Activated CD4-positive, CD25-positive, alpha-beta regulatory T cell treated with anti-CD3 and anti-CD28 coated beads, Interleukin-2, amount 50 U/mL, for 16 hours (primary cell): Measurements from ENCODE around the gene SAMD4A.

Source experiments
- DNase-seq: peaks from one replicate; pipeline ENCODE4 v3.0.0-alpha.2; 2020; ENCODE audit warnings: low read depth, low spot score

SAMD4A gene

GRCh38 chr14:54683882-54684794 is 117.2 kb downstream of the SAMD4A start:
- DNase-seq, result no peak

GRCh38 chr14:54685286-54685845 is 118.4 kb downstream of the SAMD4A start:
- DNase-seq, result no peak

- no peak for DNase-seq
Measured at GRCh38 chr14:54686219-54686870, 119.4 kb downstream of the SAMD4A start.

GRCh38 chr14:54686871-54687749 is 120.2 kb downstream of the SAMD4A start:
- DNase-seq, result no peak

GRCh38 chr14:54687750-54688119 is 120.8 kb downstream of the SAMD4A start:
- DNase-seq, result no peak

GRCh38 chr14:54688229-54688628 is 121.3 kb downstream of the SAMD4A start:
- DNase-seq, result no peak

- DNase-seq, result no peak
Measured at GRCh38 chr14:54689928-54690327, 123.0 kb downstream of the SAMD4A start.

- no peak for DNase-seq
Measured at GRCh38 chr14:54690887-54691286, 124.0 kb downstream of the SAMD4A start.

- DNase-seq, result peak; percentile 5
Measured at GRCh38 chr14:54691525-54692283, 124.8 kb downstream of the SAMD4A start.

GRCh38 chr14:54692284-54692772 is 125.4 kb downstream of the SAMD4A start:
- no peak for DNase-seq

- DNase-seq, result no peak
Measured at GRCh38 chr14:54693761-54694160, 126.8 kb downstream of the SAMD4A start.

- DNase-seq, result no peak
Measured at GRCh38 chr14:54695196-54695595, 128.3 kb downstream of the SAMD4A start.

- DNase-seq, result no peak
Measured at GRCh38 chr14:54697001-54697400, 130.1 kb downstream of the SAMD4A start.

- DNase-seq, result no peak
Measured at GRCh38 chr14:54697803-54698202, 130.9 kb downstream of the SAMD4A start.

GRCh38 chr14:54698501-54698900 is 131.6 kb downstream of the SAMD4A start:
- no peak for DNase-seq

GRCh38 chr14:54698966-54699530 is 132.1 kb downstream of the SAMD4A start:
- DNase-seq, result no peak

GRCh38 chr14:54699735-54700134 is 132.8 kb downstream of the SAMD4A start:
- no peak for DNase-seq

- no peak for DNase-seq
Measured at GRCh38 chr14:54700717-54701116, 133.8 kb downstream of the SAMD4A start.

- DNase-seq, result no peak
Measured at GRCh38 chr14:54702014-54702491, 135.1 kb downstream of the SAMD4A start.

GRCh38 chr14:54702492-54702891 is 135.6 kb downstream of the SAMD4A start:
- no peak for DNase-seq
